HCT116 (cell line): ENCODE results near the gene ATAT1.

Source experiments
- ATF3 ChIP-seq: IDR thresholded peaks from 2 replicates; pipeline ENCODE4 v1.6.1; 2012
- CTCF ChIP-seq, 3 experiments: fragments of 200-600 bp in 1 of 3; sonication (generic) in 1 of 3; IDR thresholded peaks in 2 of 3; conservative IDR thresholded peaks in 1 of 3; 2 replicates each; pipeline ENCODE4 v1.5.1; 2012 to 2017; ENCODE audit warnings: low read depth in 2 of 3, low read length in 2 of 3, antibody characterized with exemption in 1 of 3, borderline replicate concordance in 1 of 3, control low read depth in 1 of 3, mild to moderate bottlenecking in 1 of 3, mixed read lengths in 1 of 3, mixed run types in 1 of 3, moderate library complexity in 1 of 3; ENCODE audit not compliant: insufficient read depth in 1 of 3
- POLR2A ChIP-seq: IDR thresholded peaks from 2 replicates; pipeline ENCODE4 v1.7.0; 2011; ENCODE audit warnings: borderline replicate concordance; ENCODE audit not compliant: insufficient read depth, insufficient read length; ENCODE audit errors: extremely low read depth
- SP1 ChIP-seq: IDR thresholded peaks from 2 replicates; pipeline ENCODE4 v1.6.1; 2012; ENCODE audit warnings: low read depth
- TCF7L2 ChIP-seq: IDR thresholded peaks from 2 replicates; pipeline ENCODE4 v1.7.0; 2011; ENCODE audit warnings: borderline replicate concordance, inconsistent platforms; ENCODE audit not compliant: insufficient read depth, insufficient read length; ENCODE audit errors: extremely low read depth
- YY1 ChIP-seq: IDR thresholded peaks from 2 replicates; pipeline ENCODE4 v1.6.1; 2011; ENCODE audit warnings: low read length, low read depth, moderate library complexity, mild to moderate bottlenecking; ENCODE audit not compliant: insufficient replicate concordance; ENCODE audit errors: extremely low read depth

GRCh38 chr6:30640481-30640880, 13.8 kb downstream of the ATAT1 start:
- TF ChIP-seq CTCF (IDR thresholded peaks at IDR 0.05 in 2 of 3, conservative IDR thresholded peaks at IDR 0.05 in 1 of 3; ENCODE audit: borderline replicate concordance in 1 of 3, insufficient read depth in 1 of 3, low read depth in 2 of 3, low read length in 2 of 3) (no peak), POLR2A (no peak), SP1 (no peak), TCF7L2 (no peak), YY1 (no peak), ATF3 (no peak)
